ENCODE measurements around the gene LGMN.
"Not testable (repeated sequence)": the region's sequence is repeated elsewhere in the genome, so short reads cannot be mapped to it uniquely, and the experiment has no call there.

Gene LGMN

DNA sequence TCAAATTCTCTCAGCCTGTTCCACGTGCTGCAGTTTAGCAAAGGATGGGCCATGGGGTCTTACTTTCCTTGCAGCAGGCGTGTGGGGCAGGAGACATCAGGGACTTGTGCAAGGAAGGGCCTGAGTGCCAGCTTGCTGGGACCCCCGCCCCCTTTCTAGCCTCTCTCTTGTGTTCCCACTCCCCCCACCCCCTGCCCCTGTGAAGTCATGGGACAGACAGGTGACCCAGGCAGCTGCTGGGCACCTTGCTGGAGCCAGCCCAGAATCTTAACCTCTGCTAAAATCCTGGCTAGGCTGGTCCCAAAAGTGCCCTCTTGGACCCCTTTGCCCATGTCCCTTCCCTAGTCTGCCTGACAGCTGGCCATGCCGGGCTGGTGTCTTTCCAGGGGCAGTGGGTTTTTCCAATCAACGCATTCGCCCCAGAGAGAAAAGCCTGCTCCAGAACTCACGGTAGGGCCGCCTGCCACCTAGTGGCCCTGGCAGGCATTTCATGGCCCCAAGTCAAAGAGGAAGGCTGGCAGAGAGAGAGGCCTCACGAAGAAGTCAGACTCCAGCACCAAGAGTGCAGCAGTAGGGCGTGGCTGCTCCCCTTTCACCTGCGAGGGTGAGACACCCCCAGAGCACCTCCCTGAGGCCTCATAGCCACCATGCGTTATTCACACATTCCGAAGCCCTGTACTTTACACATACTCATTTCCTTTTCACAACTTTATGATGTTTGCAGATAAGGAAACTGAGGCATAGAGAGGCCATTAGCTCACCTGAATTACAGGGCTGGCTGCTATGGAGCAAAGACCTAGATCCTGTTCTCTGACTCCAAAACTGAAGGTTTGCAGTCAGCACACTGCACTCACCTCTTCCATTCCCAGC is 67.4 kb downstream of the LGMN start:
- Histone ChIP-seq H3K27me3 (ENCODE audit: insufficient read depth, low read length) (no peaks in the 10 kb centered on the region), H3K4me1 (ENCODE audit: insufficient read depth, low read length) (no peaks in the 10 kb centered on the region), H3K9me3 (ENCODE audit: low read length) (no peaks in the 10 kb centered on the region), H3K4me3 (ENCODE audit: low read length) (no peak overlapping the region), H2AFZ (ENCODE audit: low read depth, low read length) (no peak overlapping the region), H3K36me3 (ENCODE audit: insufficient read depth, low read length) (no peaks in the 10 kb centered on the region)

- not testable (repeated sequence) for H2AFZ ChIP-seq (ENCODE audit: low read depth, low read length); H3K4me3 ChIP-seq (ENCODE audit: low read length); H3K36me3 ChIP-seq (ENCODE audit: insufficient read depth, low read length); H3K4me1 ChIP-seq (ENCODE audit: insufficient read depth, low read length); H3K27me3 ChIP-seq (ENCODE audit: insufficient read depth, low read length); H3K9me3 ChIP-seq (ENCODE audit: low read length)
These were observed 68.1 kb downstream of the LGMN start for GRCh38 chr14:92680330-92680729.

DNA sequence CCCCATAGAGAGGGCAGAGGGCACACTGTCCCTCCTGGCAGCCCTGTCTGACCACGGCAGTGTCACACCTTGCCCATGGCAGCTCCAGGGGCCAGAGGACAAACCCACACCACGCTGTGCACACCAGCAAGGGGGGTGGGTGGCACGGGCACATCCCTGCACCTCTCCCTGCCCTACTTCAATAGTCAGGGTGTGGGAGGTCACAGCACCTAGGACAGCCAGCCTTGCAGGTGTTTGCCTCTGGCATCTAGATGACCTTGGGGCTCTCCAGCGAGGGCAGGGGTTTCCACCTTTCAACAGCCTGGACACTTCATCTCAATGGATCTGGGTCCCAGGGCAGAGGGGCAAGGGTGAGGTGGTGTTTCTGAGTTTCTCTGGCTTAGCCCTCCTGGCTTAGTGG is 69.2 kb downstream of the LGMN start:
- no peaks in the 10 kb centered on the region for H3K27me3 ChIP-seq (ENCODE audit: insufficient read depth, low read length)
- H2AFZ ChIP-seq (ENCODE audit: low read depth, low read length) = no peak overlapping the region

GRCh38 chr14:92678766-92679165 is 69.7 kb downstream of the LGMN start:
- Histone ChIP-seq H2AFZ (ENCODE audit: low read depth, low read length) (no peak overlapping the region), H3K36me3 (ENCODE audit: insufficient read depth, low read length) (no peaks in the 10 kb centered on the region), H3K27me3 (ENCODE audit: insufficient read depth, low read length) (no peaks in the 10 kb centered on the region), H3K4me3 (ENCODE audit: low read length) (no peak overlapping the region), H3K4me1 (ENCODE audit: insufficient read depth, low read length) (no peaks in the 10 kb centered on the region), H3K9me3 (ENCODE audit: low read length) (no peaks in the 10 kb centered on the region)

More for the DNA sequence above, 69.2 kb downstream of the LGMN start:
- no peaks in the 10 kb centered on the region for H3K9me3 ChIP-seq (ENCODE audit: low read length)
- no peaks in the 10 kb centered on the region for H3K36me3 ChIP-seq (ENCODE audit: insufficient read depth, low read length)
- H3K4me1 ChIP-seq (ENCODE audit: insufficient read depth, low read length) = no peaks in the 10 kb centered on the region
- H3K4me3 ChIP-seq (ENCODE audit: low read length) = no peak overlapping the region

DNA sequence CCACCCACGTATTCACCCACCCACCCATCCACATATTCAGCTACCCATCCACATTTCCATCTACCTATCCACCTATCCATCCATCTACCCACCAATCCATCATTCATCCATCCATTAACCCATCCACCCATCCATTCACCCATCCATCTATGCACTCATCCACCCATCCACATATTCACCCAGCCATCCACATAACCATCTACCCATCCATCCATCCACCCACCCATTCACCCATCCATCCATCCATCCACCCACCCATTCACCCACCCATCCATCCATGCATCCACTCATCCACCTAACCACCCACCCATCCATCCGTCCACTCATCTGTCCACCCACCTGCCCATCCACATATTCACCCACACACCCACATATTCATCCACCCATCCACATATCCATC is 70.5 kb downstream of the LGMN start:
- Histone ChIP-seq H3K9me3 (ENCODE audit: low read length) (no peaks in the 10 kb centered on the region), H3K4me1 (ENCODE audit: insufficient read depth, low read length) (no peaks in the 10 kb centered on the region), H3K27me3 (ENCODE audit: insufficient read depth, low read length) (no peaks in the 10 kb centered on the region), H3K4me3 (ENCODE audit: low read length) (no peak overlapping the region), H3K36me3 (ENCODE audit: insufficient read depth, low read length) (no peaks in the 10 kb centered on the region), H2AFZ (ENCODE audit: low read depth, low read length) (no peak overlapping the region)

DNA sequence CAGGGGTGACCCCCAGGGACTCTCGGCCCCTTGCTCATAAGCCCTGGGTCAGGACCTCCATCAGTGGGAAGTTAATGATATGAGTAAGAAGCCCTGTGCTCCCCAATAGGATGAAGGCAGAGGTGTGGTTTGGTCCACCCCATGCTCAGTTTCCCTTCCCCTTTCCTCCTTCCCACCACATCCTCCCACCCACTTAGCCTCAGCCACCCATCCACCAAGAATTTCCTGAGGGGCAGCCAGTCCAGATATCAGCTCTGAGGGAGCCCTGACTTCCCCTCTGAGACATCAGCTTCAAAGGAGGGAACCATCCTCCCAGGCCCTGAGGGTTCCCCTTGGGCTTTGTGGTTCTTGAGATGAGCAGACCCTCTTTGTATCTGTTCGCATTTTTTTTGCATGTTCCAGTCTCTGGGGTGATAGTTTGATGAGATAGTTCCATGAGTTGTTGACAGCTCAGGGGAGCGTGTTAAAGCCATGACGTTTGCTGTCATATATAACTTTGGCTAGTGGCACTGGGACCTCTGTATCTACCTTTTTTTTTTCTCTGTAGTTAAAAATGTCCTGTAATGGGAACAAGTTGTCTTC is 71.2 kb downstream of the LGMN start:
- H3K4me3 ChIP-seq (ENCODE audit: low read length) = no peak overlapping the region
- no peaks in the 10 kb centered on the region for H3K36me3 ChIP-seq (ENCODE audit: insufficient read depth, low read length)
- no peaks in the 10 kb centered on the region for H3K4me1 ChIP-seq (ENCODE audit: insufficient read depth, low read length)
- H3K9me3 ChIP-seq (ENCODE audit: low read length) = no peaks in the 10 kb centered on the region
- no peak overlapping the region for H2AFZ ChIP-seq (ENCODE audit: low read depth, low read length)
- H3K27me3 ChIP-seq (ENCODE audit: insufficient read depth, low read length) = no peaks in the 10 kb centered on the region

DNA sequence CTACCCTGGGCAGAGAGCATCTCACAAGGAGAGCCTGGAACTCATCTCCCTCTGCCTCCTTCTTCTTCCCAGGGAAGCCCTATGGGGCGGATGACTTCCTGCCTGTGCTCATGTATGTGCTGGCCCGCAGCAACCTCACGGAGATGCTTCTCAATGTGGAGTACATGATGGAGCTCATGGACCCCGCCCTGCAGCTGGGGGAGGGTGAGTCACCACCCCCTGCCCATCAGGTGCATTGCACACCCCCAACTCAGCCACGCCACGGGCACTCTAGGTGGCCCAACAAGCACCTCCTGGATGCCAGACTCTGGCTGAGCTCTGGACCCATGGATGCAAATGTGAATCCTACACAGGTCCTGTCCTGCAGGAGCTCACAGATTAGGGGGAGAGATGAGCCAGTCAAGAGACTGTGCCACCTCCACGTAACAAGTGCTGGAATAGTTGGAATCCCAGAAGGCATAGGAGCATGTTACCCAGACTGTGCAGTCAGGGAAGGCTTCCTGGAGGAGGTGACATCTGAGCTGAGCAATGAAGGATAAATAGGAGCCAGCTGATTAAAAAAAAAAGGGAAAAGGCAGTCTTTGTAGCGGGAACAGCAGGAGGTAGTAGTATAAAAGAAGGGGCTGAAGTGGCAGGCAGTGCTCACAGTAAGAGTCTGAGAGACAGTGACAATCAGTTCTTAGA is 71.9 kb downstream of the LGMN start:
- no peaks in the 10 kb centered on the region for H3K27me3 ChIP-seq (ENCODE audit: insufficient read depth, low read length)
- H3K9me3 ChIP-seq (ENCODE audit: low read length) = no peaks in the 10 kb centered on the region
- no peak overlapping the region for H2AFZ ChIP-seq (ENCODE audit: low read depth, low read length)
- H3K4me1 ChIP-seq (ENCODE audit: insufficient read depth, low read length) = no peaks in the 10 kb centered on the region
- H3K4me3 ChIP-seq (ENCODE audit: low read length) = no peak overlapping the region
- no peaks in the 10 kb centered on the region for H3K36me3 ChIP-seq (ENCODE audit: insufficient read depth, low read length)

DNA sequence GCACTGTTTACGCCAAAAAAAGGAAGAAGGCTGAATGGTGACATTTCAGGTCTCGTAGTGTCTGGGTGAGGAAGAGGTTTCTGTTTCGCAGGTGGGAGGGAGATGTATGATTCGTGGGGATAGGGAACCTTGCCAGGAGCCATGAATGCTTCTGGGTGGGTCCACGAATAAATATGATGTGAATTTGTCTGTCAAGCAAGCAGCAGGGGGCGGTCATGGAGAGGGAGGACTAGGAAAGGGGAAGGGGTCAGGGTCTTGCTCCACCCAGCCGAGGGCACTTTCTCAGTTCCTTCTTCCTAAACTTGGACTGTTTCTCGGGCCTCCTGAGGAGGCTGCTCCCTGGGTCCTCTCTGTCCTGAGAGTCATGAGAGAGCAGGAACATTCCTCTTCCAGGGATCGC is 72.5 kb downstream of the LGMN start:
- no peaks in the 10 kb centered on the region for H3K36me3 ChIP-seq (ENCODE audit: insufficient read depth, low read length)
- H3K9me3 ChIP-seq (ENCODE audit: low read length) = no peaks in the 10 kb centered on the region
- no peak overlapping the region for H2AFZ ChIP-seq (ENCODE audit: low read depth, low read length)
- H3K4me1 ChIP-seq (ENCODE audit: insufficient read depth, low read length) = no peaks in the 10 kb centered on the region
- no peaks in the 10 kb centered on the region for H3K27me3 ChIP-seq (ENCODE audit: insufficient read depth, low read length)
- no peak overlapping the region for H3K4me3 ChIP-seq (ENCODE audit: low read length)

- H3K4me3 ChIP-seq (ENCODE audit: low read length) = no peak overlapping the region
These were observed 73.0 kb downstream of the LGMN start for GRCh38 chr14:92675421-92675820.

DNA sequence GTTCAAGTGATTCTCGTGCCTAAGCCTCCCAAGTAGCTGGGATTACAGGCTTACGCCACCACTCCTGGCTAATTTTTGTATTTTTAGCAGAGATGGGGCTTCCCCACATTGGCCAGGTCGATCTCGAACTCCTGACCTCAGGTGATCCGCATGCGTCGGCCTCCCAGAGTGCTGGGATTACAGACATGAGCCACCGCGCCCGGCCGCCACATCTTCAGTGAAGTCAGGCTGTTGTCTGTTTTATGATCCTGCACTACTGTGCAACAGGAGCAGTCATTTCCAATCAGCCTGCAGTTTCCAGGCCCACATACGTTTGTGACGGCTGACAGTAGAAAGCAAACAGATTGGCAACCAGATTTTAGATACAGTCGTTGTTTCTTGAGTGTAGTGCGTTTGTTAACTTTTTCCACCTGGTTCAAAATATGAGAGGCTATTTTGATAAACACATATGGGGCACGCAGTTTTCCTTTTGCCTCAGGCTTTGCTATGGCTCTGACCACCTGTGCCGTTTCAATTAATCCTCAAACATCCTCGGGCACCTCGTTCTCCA is 74.8 kb downstream of the LGMN start:
- H2AFZ ChIP-seq (ENCODE audit: low read depth, low read length) = no peak overlapping the region
- no peaks in the 10 kb centered on the region for H3K4me1 ChIP-seq (ENCODE audit: insufficient read depth, low read length)
- H3K27me3 ChIP-seq (ENCODE audit: insufficient read depth, low read length) = no peaks in the 10 kb centered on the region
- H3K36me3 ChIP-seq (ENCODE audit: insufficient read depth, low read length) = no peaks in the 10 kb centered on the region
- no peak overlapping the region for H3K4me3 ChIP-seq (ENCODE audit: low read length)
- H3K9me3 ChIP-seq (ENCODE audit: low read length) = no peaks in the 10 kb centered on the region

More at GRCh38 chr14:92675421-92675820, 73.0 kb downstream of the LGMN start:
- H3K4me1 ChIP-seq (ENCODE audit: insufficient read depth, low read length) = no peaks in the 10 kb centered on the region
- no peaks in the 10 kb centered on the region for H3K36me3 ChIP-seq (ENCODE audit: insufficient read depth, low read length)
- H3K9me3 ChIP-seq (ENCODE audit: low read length) = no peaks in the 10 kb centered on the region
- no peaks in the 10 kb centered on the region for H3K27me3 ChIP-seq (ENCODE audit: insufficient read depth, low read length)
- H2AFZ ChIP-seq (ENCODE audit: low read depth, low read length) = no peak overlapping the region

- no peaks in the 10 kb centered on the region for H3K36me3 ChIP-seq (ENCODE audit: insufficient read depth, low read length)
- no peak overlapping the region for H2AFZ ChIP-seq (ENCODE audit: low read depth, low read length)
- H3K4me3 ChIP-seq (ENCODE audit: low read length) = no peak overlapping the region
- H3K4me1 ChIP-seq (ENCODE audit: insufficient read depth, low read length) = no peaks in the 10 kb centered on the region
- H3K27me3 ChIP-seq (ENCODE audit: insufficient read depth, low read length) = no peaks in the 10 kb centered on the region
- no peaks in the 10 kb centered on the region for H3K9me3 ChIP-seq (ENCODE audit: low read length)
These were observed 77.6 kb downstream of the LGMN start for GRCh38 chr14:92670643-92671366.

DNA sequence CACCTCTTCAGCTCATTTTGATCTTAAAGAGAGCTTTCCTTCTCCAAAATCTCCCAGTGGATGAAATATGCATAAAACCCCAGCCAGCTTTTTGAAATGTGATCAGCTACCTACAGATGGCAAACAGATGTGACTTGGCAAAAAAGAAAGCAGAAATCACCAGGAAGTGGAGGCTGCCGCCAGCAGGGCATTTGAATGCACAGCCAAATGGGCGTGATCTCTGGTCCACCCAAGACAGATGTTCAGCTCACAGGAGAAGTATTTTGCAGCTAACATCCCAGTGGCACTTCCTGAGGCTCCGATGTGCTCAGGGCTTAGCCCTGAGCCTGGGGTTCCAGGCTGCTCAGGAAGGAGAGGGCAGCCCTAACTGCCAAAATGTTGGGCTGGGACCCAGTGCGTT is 78.3 kb downstream of the LGMN start:
- H2AFZ ChIP-seq (ENCODE audit: low read depth, low read length) = no peak overlapping the region
- no peak overlapping the region for H3K4me3 ChIP-seq (ENCODE audit: low read length)
- no peaks in the 10 kb centered on the region for H3K36me3 ChIP-seq (ENCODE audit: insufficient read depth, low read length)
- no peaks in the 10 kb centered on the region for H3K27me3 ChIP-seq (ENCODE audit: insufficient read depth, low read length)
- no peaks in the 10 kb centered on the region for H3K4me1 ChIP-seq (ENCODE audit: insufficient read depth, low read length)
- H3K9me3 ChIP-seq (ENCODE audit: low read length) = no peaks in the 10 kb centered on the region

Data from neuron (in vitro differentiated cells).